Activated CD4-positive, alpha-beta T cell treated with anti-CD3 and anti-CD28 coated beads, Interleukin-2, amount 50 U/mL, for 48 hours (primary cell): ENCODE measurements around the gene PANK4.
A peak's percentile ranks its signal among the peaks of the same experiment; 100 is the strongest.
"Not testable (repeated sequence)": the region's sequence is repeated elsewhere in the genome, so short reads cannot be mapped to it uniquely, and the experiment has no call there.

Experiments
- DNase-seq, 2 experiments: peaks; one replicate each; pipeline ENCODE4 v3.0.0-alpha.2; 2020

Gene PANK4

GRCh38 chr1:2525920-2526823, at the start of gene PANK4:
Gene PANK4, minus strand, starts transcription at chr1:2526596. Its CDS starts 9 bp downstream, at chr1:2526587.
- DNase-seq = peak; percentile 87 to 90

GRCh38 chr1:2574350-2574749, 48.0 kb upstream of the PANK4 start:
- no peak for DNase-seq

- DNase-seq = no peak
Observed at GRCh38 chr1:2573250-2573920, 47.0 kb upstream of the PANK4 start.

- DNase-seq = no peak
Observed at GRCh38 chr1:2571348-2571747, 45.0 kb upstream of the PANK4 start.

GRCh38 chr1:2570332-2570731, 43.9 kb upstream of the PANK4 start:
- DNase-seq = no peak

- DNase-seq = not testable (repeated sequence)
Observed at GRCh38 chr1:2569703-2570102, 43.3 kb upstream of the PANK4 start.

GRCh38 chr1:2569060-2569459, 42.7 kb upstream of the PANK4 start:
- no peak for DNase-seq

- not testable (repeated sequence) for DNase-seq
Observed at GRCh38 chr1:2568187-2568816, 41.9 kb upstream of the PANK4 start.

GRCh38 chr1:2567083-2567679, 40.8 kb upstream of the PANK4 start:
- no peak for DNase-seq

GRCh38 chr1:2566101-2567045, 40.0 kb upstream of the PANK4 start:
- no peak for DNase-seq

- no peak for DNase-seq
Observed at GRCh38 chr1:2564815-2565374, 38.5 kb upstream of the PANK4 start.

- no peak for DNase-seq
Observed at GRCh38 chr1:2564006-2564814, 37.8 kb upstream of the PANK4 start.

- no peak for DNase-seq
Observed at GRCh38 chr1:2563205-2563604, 36.8 kb upstream of the PANK4 start.

- peak; percentile 44 to 48 for DNase-seq
Observed at GRCh38 chr1:2561898-2562895, 35.8 kb upstream of the PANK4 start.

GRCh38 chr1:2561446-2561845, 35.0 kb upstream of the PANK4 start:
- no peak for DNase-seq

GRCh38 chr1:2560299-2561073, 34.1 kb upstream of the PANK4 start:
- no peak for DNase-seq

- DNase-seq = no peak
Observed at GRCh38 chr1:2559509-2560298, 33.3 kb upstream of the PANK4 start.

- no peak for DNase-seq
Observed at GRCh38 chr1:2558861-2559260, 32.5 kb upstream of the PANK4 start.
